ENCODE data around the gene LMNTD1. TPM values are rescaled to one million over a fixed set of nuclear protein-coding genes. Genes with fewer than 3 reads are reported as not detected.

Gene LMNTD1
- total and polyA plus RNA-seq, 4 donors: 0.18 to 14.9 (median 3.4) TPM

DNA sequence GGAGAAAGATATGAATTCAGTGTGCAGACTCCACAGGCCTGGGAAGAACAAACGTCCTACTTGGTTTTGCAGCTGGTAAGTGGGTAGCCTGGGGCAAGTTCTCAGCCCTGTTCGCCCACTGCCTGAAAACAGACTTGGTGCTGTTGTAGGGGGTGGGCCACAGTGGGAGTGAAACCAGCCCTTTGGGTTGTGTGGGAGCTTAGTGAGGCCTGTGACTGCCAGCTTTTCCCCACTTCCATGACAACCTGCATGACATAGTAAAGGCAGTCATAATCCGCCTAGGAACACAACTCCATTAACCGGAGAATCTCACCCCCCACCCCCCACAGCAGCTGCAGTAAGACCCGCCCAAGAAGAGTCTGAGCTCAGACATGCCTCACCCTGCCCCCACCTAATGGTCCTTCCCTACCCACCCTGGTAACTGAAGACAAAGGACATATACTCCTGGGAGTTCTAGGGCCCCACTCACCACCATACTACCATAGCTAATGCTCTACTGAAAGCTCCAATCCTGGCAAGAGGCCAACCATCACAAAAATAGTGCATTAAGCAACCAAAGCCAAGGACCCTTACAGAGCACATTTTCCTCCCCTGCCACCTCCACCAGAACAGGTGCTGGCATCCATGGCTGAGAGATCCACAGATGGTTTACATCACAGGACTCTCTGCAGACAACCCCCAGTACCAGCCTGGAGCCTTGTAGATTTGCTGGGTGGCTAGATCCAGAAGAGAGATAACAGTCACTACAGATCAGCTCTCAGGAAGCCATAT lies 39.8 kb upstream of the LMNTD1 start:
- ATAC-seq (ENCODE audit: insufficient read depth, low FRiP score) (no peak), DNase-seq (no peak)
- 58 to 69% methylated on average over 5 of the region's 5 CpGs for WGBS, 2 donors
- no peaks in the 10 kb centered on the region for H3K36me3 ChIP-seq (ENCODE audit: control insufficient read depth in 4 of 4, insufficient read depth in 4 of 4, low read length in 4 of 4)
- no peak overlapping the region for H3K9ac ChIP-seq (ENCODE audit: insufficient read depth in 1 of 2, low read length in 2 of 2)
- peaks cover 0 to 1% (median 0%) of the 10 kb centered on the region in 5 donors for H3K4me1 ChIP-seq (ENCODE audit: control insufficient read depth in 5 of 5, insufficient read depth in 5 of 5, low read length in 5 of 5)
- TF ChIP-seq, protein P1, sequence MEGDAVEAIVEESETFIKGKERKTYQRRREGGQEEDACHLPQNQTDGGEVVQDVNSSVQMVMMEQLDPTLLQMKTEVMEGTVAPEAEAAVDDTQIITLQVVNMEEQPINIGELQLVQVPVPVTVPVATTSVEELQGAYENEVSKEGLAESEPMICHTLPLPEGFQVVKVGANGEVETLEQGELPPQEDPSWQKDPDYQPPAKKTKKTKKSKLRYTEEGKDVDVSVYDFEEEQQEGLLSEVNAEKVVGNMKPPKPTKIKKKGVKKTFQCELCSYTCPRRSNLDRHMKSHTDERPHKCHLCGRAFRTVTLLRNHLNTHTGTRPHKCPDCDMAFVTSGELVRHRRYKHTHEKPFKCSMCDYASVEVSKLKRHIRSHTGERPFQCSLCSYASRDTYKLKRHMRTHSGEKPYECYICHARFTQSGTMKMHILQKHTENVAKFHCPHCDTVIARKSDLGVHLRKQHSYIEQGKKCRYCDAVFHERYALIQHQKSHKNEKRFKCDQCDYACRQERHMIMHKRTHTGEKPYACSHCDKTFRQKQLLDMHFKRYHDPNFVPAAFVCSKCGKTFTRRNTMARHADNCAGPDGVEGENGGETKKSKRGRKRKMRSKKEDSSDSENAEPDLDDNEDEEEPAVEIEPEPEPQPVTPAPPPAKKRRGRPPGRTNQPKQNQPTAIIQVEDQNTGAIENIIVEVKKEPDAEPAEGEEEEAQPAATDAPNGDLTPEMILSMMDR (IDR thresholded peaks at IDR 0.05; ENCODE audit: control extremely low read depth, extremely low read depth): no peak
- H3K27me3 ChIP-seq (ENCODE audit: control insufficient read depth in 3 of 3, insufficient read depth in 3 of 3, low read length in 2 of 3): no peaks in the 10 kb centered on the region
- no peak overlapping the region for H3K4me3 ChIP-seq
- H3K27ac ChIP-seq (ENCODE audit: low read depth in 1 of 2, low read length in 1 of 2): no peak overlapping the region
- peaks cover 0 to 10% (median 0%) of the 10 kb centered on the region in 4 donors for H3K9me3 ChIP-seq (ENCODE audit: control insufficient read depth in 4 of 4, insufficient read depth in 3 of 4, low read length in 3 of 4)

DNA sequence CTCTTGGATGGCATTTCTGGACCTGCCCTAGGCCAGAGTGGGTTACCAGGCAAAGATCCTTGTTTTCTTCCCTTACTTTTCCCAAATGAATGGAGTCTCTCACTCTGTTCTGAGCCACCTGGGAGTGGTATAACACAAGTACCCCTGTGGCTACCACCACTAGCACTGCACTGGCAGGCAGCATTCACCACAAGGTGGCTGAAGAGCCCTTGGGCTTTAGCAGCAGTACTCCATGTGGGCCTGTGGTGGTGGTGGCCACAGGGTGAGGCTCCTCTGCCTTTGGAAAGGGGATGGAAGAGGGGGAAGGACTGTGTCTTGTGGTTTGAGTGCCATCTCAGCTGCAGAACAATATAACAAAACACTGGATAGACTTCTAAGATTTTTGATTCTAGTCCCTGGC lies 38.1 kb upstream of the LMNTD1 start:
- H3K27ac ChIP-seq (ENCODE audit: low read depth in 1 of 2, low read length in 1 of 2): no peak overlapping the region
- no peak overlapping the region for H3K4me3 ChIP-seq
- ATAC-seq (ENCODE audit: insufficient read depth, low FRiP score) (no peak), DNase-seq (no peak)
- H3K4me1 ChIP-seq (ENCODE audit: control insufficient read depth in 5 of 5, insufficient read depth in 5 of 5, low read length in 5 of 5): peaks cover 0 to 1% (median 0%) of the 10 kb centered on the region in 5 donors
- H3K9me3 ChIP-seq (ENCODE audit: control insufficient read depth in 4 of 4, insufficient read depth in 3 of 4, low read length in 3 of 4): peaks cover 0 to 16% (median 1%) of the 10 kb centered on the region in 4 donors
- H3K27me3 ChIP-seq (ENCODE audit: control insufficient read depth in 3 of 3, insufficient read depth in 3 of 3, low read length in 2 of 3): no peaks in the 10 kb centered on the region
- H3K36me3 ChIP-seq (ENCODE audit: control insufficient read depth in 4 of 4, insufficient read depth in 4 of 4, low read length in 4 of 4): no peaks in the 10 kb centered on the region
- TF ChIP-seq, protein P1 (IDR thresholded peaks at IDR 0.05; ENCODE audit: control extremely low read depth, extremely low read depth): no peak
- no peak overlapping the region for H3K9ac ChIP-seq (ENCODE audit: insufficient read depth in 1 of 2, low read length in 2 of 2)

DNA sequence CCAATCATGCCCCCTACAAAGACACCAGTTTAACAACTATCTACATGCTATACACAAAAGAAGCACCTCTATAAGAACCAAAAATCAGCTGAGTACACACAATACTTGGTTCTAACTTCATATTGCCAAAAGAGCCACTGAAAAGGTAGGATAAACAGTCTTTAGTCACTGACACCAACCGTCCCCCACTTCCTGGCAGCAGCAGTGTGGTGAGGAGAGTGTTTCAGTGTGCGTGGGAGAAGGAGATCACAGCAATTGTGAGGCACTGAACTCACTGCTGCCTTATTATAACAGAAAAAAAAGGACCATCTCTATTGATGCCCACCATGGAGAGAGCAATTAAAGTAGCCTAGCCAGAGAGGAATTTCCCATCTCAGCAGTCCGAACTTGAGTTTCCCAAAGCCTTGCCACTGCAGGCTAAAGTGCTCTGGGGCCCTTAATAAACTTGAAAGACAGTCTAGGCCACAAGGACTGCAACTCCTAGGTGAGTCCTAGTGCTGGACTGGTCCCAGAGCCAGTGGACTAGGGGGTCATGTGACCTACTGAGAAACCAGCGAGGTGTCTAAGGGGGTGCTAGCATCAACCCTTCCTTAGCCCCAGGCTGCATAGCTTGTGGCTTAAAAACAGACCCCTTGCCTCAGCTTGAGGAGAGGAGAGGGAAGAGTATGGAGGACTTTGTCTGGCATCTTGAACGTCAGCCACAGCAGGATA lies 37.1 kb upstream of the LMNTD1 start:
- Histone ChIP-seq H3K36me3 (ENCODE audit: control insufficient read depth in 4 of 4, insufficient read depth in 4 of 4, low read length in 4 of 4) (no peaks in the 10 kb centered on the region), H3K27me3 (ENCODE audit: control insufficient read depth in 3 of 3, insufficient read depth in 3 of 3, low read length in 2 of 3) (no peaks in the 10 kb centered on the region), H3K9ac (ENCODE audit: insufficient read depth in 1 of 2, low read length in 2 of 2) (no peak overlapping the region), H3K27ac (ENCODE audit: low read depth in 1 of 2, low read length in 1 of 2) (no peak overlapping the region), H3K4me3 (no peak overlapping the region), H3K9me3 (ENCODE audit: control insufficient read depth in 4 of 4, insufficient read depth in 3 of 4, low read length in 3 of 4) (peaks cover 0 to 16% (median 1%) of the 10 kb centered on the region in 4 donors), H3K4me1 (ENCODE audit: control insufficient read depth in 5 of 5, insufficient read depth in 5 of 5, low read length in 5 of 5) (peaks cover 0 to 6% (median 0%) of the 10 kb centered on the region in 5 donors)
- WGBS, 2 donors: 68 to 78% methylated on average over 5 of the region's 5 CpGs
- ATAC-seq (ENCODE audit: insufficient read depth, low FRiP score) (no peak), DNase-seq (no peak)
- TF ChIP-seq, protein P1 (IDR thresholded peaks at IDR 0.05; ENCODE audit: control extremely low read depth, extremely low read depth): no peak
